ENCODE results near the gene PLXNB2. TPM values are rescaled to one million over a fixed set of nuclear protein-coding genes. Genes with fewer than 3 reads are reported as not detected.

The PLXNB2 gene
- total RNA-seq, 1 experiment from 2014 or later = 236 TPM

DNA sequence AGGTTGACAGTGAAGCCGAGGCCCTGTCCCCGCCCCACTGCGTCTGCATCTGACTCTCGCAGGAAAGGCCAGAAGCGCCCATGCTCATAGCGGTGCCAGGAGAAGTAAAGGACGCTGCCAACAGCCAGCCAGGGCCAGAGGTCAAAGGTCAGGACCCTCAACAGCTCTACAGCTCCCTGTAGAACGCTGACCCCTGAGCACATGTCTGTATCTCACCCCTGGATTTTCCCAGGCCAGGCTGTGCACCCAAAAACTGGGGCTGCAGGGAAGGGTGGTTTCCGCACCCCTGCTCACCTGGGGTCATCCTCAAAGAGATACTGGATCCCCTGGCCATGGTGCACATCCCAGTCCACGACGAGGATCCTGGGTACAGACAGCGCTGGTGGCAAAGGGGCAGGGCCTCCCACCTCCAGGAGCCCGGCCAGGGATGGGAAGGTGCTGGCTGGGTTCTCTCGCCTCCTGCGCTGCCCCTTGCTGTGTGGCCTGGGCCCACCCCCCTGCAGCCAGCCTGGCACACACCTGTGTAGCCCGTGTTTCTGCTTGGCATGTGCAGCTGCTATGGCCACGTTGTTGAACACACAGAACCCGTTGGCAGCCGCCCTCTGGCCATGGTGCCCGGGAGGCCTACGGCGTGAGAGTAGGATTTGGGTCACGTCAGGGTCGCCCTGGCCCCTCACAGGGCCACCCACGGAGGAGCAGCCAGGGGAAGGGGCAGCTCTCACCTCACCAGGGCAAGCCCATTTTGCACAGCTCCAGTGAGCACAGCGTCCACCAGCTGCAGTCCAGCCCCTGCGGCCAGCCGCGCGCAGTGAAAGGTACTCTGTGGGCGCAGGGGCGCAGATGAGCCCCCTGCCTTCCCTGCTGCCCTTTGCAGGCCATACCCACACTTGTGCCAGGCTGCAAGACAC is 57.9 kb downstream of the PLXNB2 start:
- no peak for DNase-seq (ENCODE audit: low read depth, low spot score)
- BruUV-seq (replicated peaks) = no TSS peak
- ATAC-seq = no peak
- H3K27me3 ChIP-seq (ENCODE audit: insufficient read depth, low read length) = no peaks in the 10 kb centered on the region
- H3K9me2 ChIP-seq (ENCODE audit: insufficient read depth) = no peaks in the 10 kb centered on the region
- H3K9me3 ChIP-seq (ENCODE audit: control insufficient read depth in 1 of 2, insufficient read depth in 1 of 2, low read depth in 1 of 2, low read length in 2 of 2) = no peaks in the 10 kb centered on the region
- CTCF ChIA-PET = no interaction called here
- TF ChIP-seq JUND (IDR thresholded peaks at IDR 0.05) (no peak), MAX (IDR thresholded peaks at IDR 0.05) (no peak), FOSL1 (IDR thresholded peaks at IDR 0.05; ENCODE audit: low read depth) (no peak), RAD21 (IDR thresholded peaks at IDR 0.05; ENCODE audit: low read depth) (no peak), CBX3 (IDR thresholded peaks at IDR 0.05; ENCODE audit: low read depth) (no peak), ZFX (IDR thresholded peaks at IDR 0.05) (no peak), CEBPB (IDR thresholded peaks at IDR 0.05; ENCODE audit: low read depth) (no peak)
- TF ChIP-seq, protein P1, sequence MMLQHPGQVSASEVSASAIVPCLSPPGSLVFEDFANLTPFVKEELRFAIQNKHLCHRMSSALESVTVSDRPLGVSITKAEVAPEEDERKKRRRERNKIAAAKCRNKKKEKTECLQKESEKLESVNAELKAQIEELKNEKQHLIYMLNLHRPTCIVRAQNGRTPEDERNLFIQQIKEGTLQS (IDR thresholded peaks at IDR 0.05) = no peak
- TF ChIP-seq, protein P2, sequence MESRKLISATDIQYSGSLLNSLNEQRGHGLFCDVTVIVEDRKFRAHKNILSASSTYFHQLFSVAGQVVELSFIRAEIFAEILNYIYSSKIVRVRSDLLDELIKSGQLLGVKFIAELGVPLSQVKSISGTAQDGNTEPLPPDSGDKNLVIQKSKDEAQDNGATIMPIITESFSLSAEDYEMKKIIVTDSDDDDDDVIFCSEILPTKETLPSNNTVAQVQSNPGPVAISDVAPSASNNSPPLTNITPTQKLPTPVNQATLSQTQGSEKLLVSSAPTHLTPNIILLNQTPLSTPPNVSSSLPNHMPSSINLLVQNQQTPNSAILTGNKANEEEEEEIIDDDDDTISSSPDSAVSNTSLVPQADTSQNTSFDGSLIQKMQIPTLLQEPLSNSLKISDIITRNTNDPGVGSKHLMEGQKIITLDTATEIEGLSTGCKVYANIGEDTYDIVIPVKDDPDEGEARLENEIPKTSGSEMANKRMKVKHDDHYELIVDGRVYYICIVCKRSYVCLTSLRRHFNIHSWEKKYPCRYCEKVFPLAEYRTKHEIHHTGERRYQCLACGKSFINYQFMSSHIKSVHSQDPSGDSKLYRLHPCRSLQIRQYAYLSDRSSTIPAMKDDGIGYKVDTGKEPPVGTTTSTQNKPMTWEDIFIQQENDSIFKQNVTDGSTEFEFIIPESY (IDR thresholded peaks at IDR 0.05; ENCODE audit: extremely low read depth, insufficient replicate concordance, low read length) = no peak
- H3K4me2 ChIP-seq (ENCODE audit: low read length) = peak overlapping the region; percentile 98
- H3K4me3 ChIP-seq (replicated peaks in 1 of 2; ENCODE audit: low read depth in 1 of 2, low read length in 2 of 2) = peak overlapping the region; percentile 70 to 93
- H3K4me1 ChIP-seq (ENCODE audit: control insufficient read depth in 1 of 2, insufficient read depth in 2 of 2, low read length in 2 of 2) = peaks cover 18 to 63% of the 10 kb centered on the region in 2 experiments; a peak in 3 of 4 replicates
- no peaks in the 10 kb centered on the region for H4K20me1 ChIP-seq (ENCODE audit: insufficient read depth)
- no peak overlapping the region for H2AFZ ChIP-seq (ENCODE audit: low read depth, low read length, poor library complexity, severe bottlenecking)
- intact Hi-C loops (cut with micrococcal nuclease) = loop anchor here (5.0 kb wide), 1 partner anchor 248 kb away; no protein-coding TSS in a partner anchor
- H3K9ac ChIP-seq (ENCODE audit: low read length) = peak overlapping the region; percentile 96
- RAD21 ChIA-PET (ENCODE audit: low non-redundant PET in 1 of 2, low total read pairs in 2 of 2, uncharacterized antibody in 2 of 2, unreplicated experiment in 2 of 2) = interaction anchor here in 1 of 2 experiments (0.7 kb wide), 1 partner anchor 31 kb away, joined by 3 read pairs; no protein-coding TSS in a partner anchor
- H3K79me2 ChIP-seq (ENCODE audit: insufficient read depth, low read length) = peaks cover 47% of the 10 kb centered on the region
- H3K27ac ChIP-seq (ENCODE audit: low read depth, low read length) = peak overlapping the region; percentile 99
- H3K36me3 ChIP-seq (ENCODE audit: control insufficient read depth in 1 of 2, insufficient read depth in 2 of 2, low read length in 2 of 2) = peaks cover 0 to 17% of the 10 kb centered on the region in 2 experiments; a peak in 1 of 4 replicates
- POLR2A ChIA-PET = no interaction called here
